Measurements from ENCODE around the gene BCAP31. TPM values are rescaled to one million over a fixed set of nuclear protein-coding genes. Genes with fewer than 3 reads are reported as not detected.
A peak's percentile ranks its signal among the peaks of the same experiment; 100 is the strongest.

Gene BCAP31
- total and polyA plus RNA-seq, 2 of the 13 experiments (the other 11 are each of a cell fraction or from before 2014, with no cell fraction given) = 139 to 178 TPM

DNA sequence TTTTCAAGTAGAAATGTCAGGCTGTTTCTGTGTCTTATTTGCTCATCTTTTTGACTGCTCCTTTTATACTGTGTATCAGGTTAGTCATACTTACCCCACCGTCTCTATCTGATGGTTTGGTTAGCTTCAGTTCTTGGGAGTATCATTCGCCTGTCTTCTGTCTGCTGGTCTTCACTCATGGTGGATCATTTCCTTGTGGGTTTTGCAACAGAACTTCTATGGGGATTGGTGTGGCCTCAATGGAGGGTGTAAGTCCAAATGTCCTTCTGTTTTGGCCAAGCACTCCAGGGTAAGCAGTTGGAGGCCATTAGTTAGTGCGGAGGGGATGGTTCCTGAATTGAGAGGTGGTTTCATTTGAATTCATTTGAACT, 7.6 kb upstream of the BCAP31 start:
- Histone ChIP-seq H3K9ac (ENCODE audit: insufficient read depth, low read depth, low read length) (no peak overlapping the region), H3K9me3 (ENCODE audit: low read length) (no peaks in the 10 kb centered on the region), H2AFZ (ENCODE audit: low read length) (no peak overlapping the region), H3K27me3 (ENCODE audit: control insufficient read depth in 1 of 2, insufficient read depth in 2 of 2, low read length in 2 of 2) (no peaks in the 10 kb centered on the region), H3K4me3 (replicated peaks in 1 of 3; ENCODE audit: insufficient read depth in 1 of 3, low read depth in 2 of 3, low read length in 3 of 3) (no peak overlapping the region), H3K4me1 (ENCODE audit: insufficient read depth, low read length) (peaks cover 50% of the 10 kb centered on the region), H3K27ac (ENCODE audit: extremely low read length, insufficient read depth, low read length) (no peak overlapping the region), H3K36me3 (replicated peaks in 1 of 2; ENCODE audit: control insufficient read depth in 1 of 2, insufficient read depth in 2 of 2, low read length in 2 of 2) (peaks cover 0 to 9% of the 10 kb centered on the region in 2 experiments; a peak in 1 of 5 replicates), H4K20me1 (ENCODE audit: insufficient read depth, low read length) (peaks cover 19% of the 10 kb centered on the region), H3K79me2 (ENCODE audit: insufficient read depth, low read length) (peaks cover 14% of the 10 kb centered on the region), H3K4me2 (ENCODE audit: low read depth, low read length) (no peak overlapping the region)
- intact Hi-C loops (cut with micrococcal nuclease; ENCODE audit: unreplicated experiment) (no loop called here), in situ Hi-C loops (cut with HindIII; ENCODE audit: extremely low pct_ligation_motif_present, low pct_unique_long_range_greater_than_20kb) (no loop called here)
- CTCF ChIA-PET (ENCODE audit: low intra/inter-chr PET ratio, low total read pairs) = no interaction called here
- BruUV-seq (replicated peaks) = no TSS peak
- DNase-seq (ENCODE audit: low spot score) (no peak), ATAC-seq (no peak), FAIRE-seq (peak; percentile 8)
- POLR2A ChIA-PET = interaction anchor here (1.1 kb wide), 1 partner anchor 62 kb away, joined by 3 read pairs; the partner anchor contains the start of genes IDH3G and SSR4
- 100% methylated on average over 2 of the region's 3 CpGs for WGBS (ENCODE audit: low lambda C conversion rate)
- TF ChIP-seq ZBTB20 (CRISPR knock-in tag; IDR thresholded peaks at IDR 0.05; ENCODE audit: borderline replicate concordance, low read depth) (no peak), ZNF713 (CRISPR knock-in tag; IDR thresholded peaks at IDR 0.05) (no peak), BCL6 (CRISPR knock-in tag; IDR thresholded peaks at IDR 0.05) (no peak), RBAK (CRISPR knock-in tag; IDR thresholded peaks at IDR 0.05) (no peak), TBP (CRISPR knock-in tag; IDR thresholded peaks at IDR 0.05) (no peak), KLF15 (CRISPR knock-in tag; IDR thresholded peaks at IDR 0.05; ENCODE audit: borderline replicate concordance) (no peak), KAT2B (IDR thresholded peaks at IDR 0.05; ENCODE audit: borderline replicate concordance, low read depth, low read length) (no peak)
- TF ChIP-seq, protein P1, sequence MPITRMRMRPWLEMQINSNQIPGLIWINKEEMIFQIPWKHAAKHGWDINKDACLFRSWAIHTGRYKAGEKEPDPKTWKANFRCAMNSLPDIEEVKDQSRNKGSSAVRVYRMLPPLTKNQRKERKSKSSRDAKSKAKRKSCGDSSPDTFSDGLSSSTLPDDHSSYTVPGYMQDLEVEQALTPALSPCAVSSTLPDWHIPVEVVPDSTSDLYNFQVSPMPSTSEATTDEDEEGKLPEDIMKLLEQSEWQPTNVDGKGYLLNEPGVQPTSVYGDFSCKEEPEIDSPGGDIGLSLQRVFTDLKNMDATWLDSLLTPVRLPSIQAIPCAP (CRISPR knock-in tag; IDR thresholded peaks at IDR 0.05; ENCODE audit: low read depth) = no peak

Measured in HepG2 (cell line).